ENCODE measurements around the gene ERGIC1. TPM values are rescaled to one million over a fixed set of nuclear protein-coding genes. Genes with fewer than 3 reads are reported as not detected.

The ERGIC1 gene
- total RNA-seq, 3 donors from 2014 or later (not counting 1 experiment from before 2014, with no cell fraction given) = 86.2 to 126 (median 121) TPM

- Histone ChIP-seq H3K9me3 (ENCODE audit: control insufficient read depth, insufficient read depth, low read length) (no peaks in the 10 kb centered on the region), H3K4me3 (ENCODE audit: low read length) (no peak overlapping the region), H3K36me3 (ENCODE audit: control insufficient read depth, insufficient read depth, low read length) (peaks cover 1% of the 10 kb centered on the region), H3K27ac (ENCODE audit: low read length) (no peak overlapping the region), H3K27me3 (ENCODE audit: control insufficient read depth, insufficient read depth, low read length) (no peaks in the 10 kb centered on the region), H3K4me1 (ENCODE audit: control insufficient read depth, insufficient read depth, low read length) (peaks cover 67% of the 10 kb centered on the region)
- Mint-ChIP-seq H3K4me3 (no peak overlapping the region), H3K4me1 (peaks cover 73 to 83% of the 10 kb centered on the region in 2 donors), H3K27ac (peak overlapping the region; percentile 89 to 91), H3K27me3 (ENCODE audit: low read depth in 2 of 2) (no peaks in the 10 kb centered on the region), H3K9me3 (no peaks in the 10 kb centered on the region), H3K36me3 (no peaks in the 10 kb centered on the region)
- 97% methylated on average over 4 of the region's 4 CpGs for WGBS (ENCODE audit: insufficient coverage)
- TF ChIP-seq CTCF (IDR thresholded peaks at IDR 0.05) = no peak
- intact Hi-C loops (cut with micrococcal nuclease) = no loop called here
- no peak for ATAC-seq
- no peak for DNase-seq
Measured at GRCh38 chr5:172856336-172856735, 22.3 kb downstream of the ERGIC1 start.

GRCh38 chr5:172857982-172858381 is 23.9 kb downstream of the ERGIC1 start:
- no peaks in the 10 kb centered on the region for H3K9me3 ChIP-seq (ENCODE audit: control insufficient read depth, insufficient read depth, low read length)
- Mint-ChIP-seq H3K36me3 (no peaks in the 10 kb centered on the region), H3K27ac (peak overlapping the region; percentile 10 to 59), H3K4me3 (no peak overlapping the region), H3K27me3 (ENCODE audit: low read depth in 2 of 2) (no peaks in the 10 kb centered on the region), H3K9me3 (no peaks in the 10 kb centered on the region), H3K4me1 (peaks cover 74 to 82% of the 10 kb centered on the region in 2 donors)
- H3K27me3 ChIP-seq (ENCODE audit: control insufficient read depth, insufficient read depth, low read length) = no peaks in the 10 kb centered on the region
- H3K27ac ChIP-seq (ENCODE audit: low read length) = no peak overlapping the region
- intact Hi-C loops (cut with micrococcal nuclease) = no loop called here
- no peak for DNase-seq
- 96% methylated on average over 7 of the region's 7 CpGs for WGBS (ENCODE audit: insufficient coverage)
- no peak for TF ChIP-seq CTCF (IDR thresholded peaks at IDR 0.05)
- H3K4me3 ChIP-seq (ENCODE audit: low read length) = no peak overlapping the region
- ATAC-seq = no peak
- peaks cover 62% of the 10 kb centered on the region for H3K4me1 ChIP-seq (ENCODE audit: control insufficient read depth, insufficient read depth, low read length)
- peaks cover 1% of the 10 kb centered on the region for H3K36me3 ChIP-seq (ENCODE audit: control insufficient read depth, insufficient read depth, low read length)

- H3K27ac Mint-ChIP-seq = peak overlapping the region; percentile 59 to 69
- WGBS (ENCODE audit: insufficient coverage) = 86% methylated on average over 12 of the region's 12 CpGs
Measured at GRCh38 chr5:172858511-172858989, 24.5 kb downstream of the ERGIC1 start.

More at GRCh38 chr5:172858511-172858989, 24.5 kb downstream of the ERGIC1 start:
- DNase-seq (no peak), ATAC-seq (no peak)
- H3K4me3 Mint-ChIP-seq = no peak overlapping the region
- Histone ChIP-seq H3K27ac (ENCODE audit: low read length) (no peak overlapping the region), H3K9me3 (ENCODE audit: control insufficient read depth, insufficient read depth, low read length) (no peaks in the 10 kb centered on the region), H3K4me1 (ENCODE audit: control insufficient read depth, insufficient read depth, low read length) (peaks cover 60% of the 10 kb centered on the region), H3K4me3 (ENCODE audit: low read length) (no peak overlapping the region), H3K36me3 (ENCODE audit: control insufficient read depth, insufficient read depth, low read length) (peaks cover 1% of the 10 kb centered on the region), H3K27me3 (ENCODE audit: control insufficient read depth, insufficient read depth, low read length) (no peaks in the 10 kb centered on the region)
- intact Hi-C loops (cut with micrococcal nuclease) = no loop called here
- no peaks in the 10 kb centered on the region for H3K9me3 Mint-ChIP-seq
- H3K27me3 Mint-ChIP-seq (ENCODE audit: low read depth in 2 of 2) = no peaks in the 10 kb centered on the region
- H3K4me1 Mint-ChIP-seq = peaks cover 70 to 82% of the 10 kb centered on the region in 2 donors
- TF ChIP-seq CTCF (IDR thresholded peaks at IDR 0.05) = no peak
- H3K36me3 Mint-ChIP-seq = no peaks in the 10 kb centered on the region

All from natural killer cell (primary cell).